CD4-positive, alpha-beta T cell treated with Interleukin-10 for 1 hour (primary cell): Measurements from ENCODE around the gene PLCH2.

Experiments
- DNase-seq: peaks from one replicate; pipeline ENCODE4 v3.0.0-alpha.2; 2020

Gene PLCH2

DNA sequence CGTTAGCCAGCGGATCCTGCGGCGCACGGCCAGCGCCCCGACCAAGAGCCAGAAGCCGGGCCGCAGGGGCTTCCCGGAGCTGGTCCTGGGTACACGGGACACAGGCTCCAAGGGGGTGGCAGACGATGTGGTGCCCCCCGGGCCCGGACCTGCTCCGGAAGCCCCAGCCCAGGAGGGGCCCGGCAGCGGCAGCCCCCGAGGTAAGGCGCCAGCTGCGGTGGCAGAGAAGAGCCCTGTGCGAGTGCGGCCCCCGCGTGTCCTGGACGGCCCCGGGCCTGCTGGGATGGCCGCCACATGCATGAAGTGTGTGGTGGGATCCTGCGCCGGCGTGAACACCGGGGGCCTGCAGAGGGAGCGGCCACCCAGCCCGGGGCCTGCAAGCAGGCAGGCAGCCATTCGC is 26.1 kb downstream of the PLCH2 start:
- DNase-seq = no peak

DNA sequence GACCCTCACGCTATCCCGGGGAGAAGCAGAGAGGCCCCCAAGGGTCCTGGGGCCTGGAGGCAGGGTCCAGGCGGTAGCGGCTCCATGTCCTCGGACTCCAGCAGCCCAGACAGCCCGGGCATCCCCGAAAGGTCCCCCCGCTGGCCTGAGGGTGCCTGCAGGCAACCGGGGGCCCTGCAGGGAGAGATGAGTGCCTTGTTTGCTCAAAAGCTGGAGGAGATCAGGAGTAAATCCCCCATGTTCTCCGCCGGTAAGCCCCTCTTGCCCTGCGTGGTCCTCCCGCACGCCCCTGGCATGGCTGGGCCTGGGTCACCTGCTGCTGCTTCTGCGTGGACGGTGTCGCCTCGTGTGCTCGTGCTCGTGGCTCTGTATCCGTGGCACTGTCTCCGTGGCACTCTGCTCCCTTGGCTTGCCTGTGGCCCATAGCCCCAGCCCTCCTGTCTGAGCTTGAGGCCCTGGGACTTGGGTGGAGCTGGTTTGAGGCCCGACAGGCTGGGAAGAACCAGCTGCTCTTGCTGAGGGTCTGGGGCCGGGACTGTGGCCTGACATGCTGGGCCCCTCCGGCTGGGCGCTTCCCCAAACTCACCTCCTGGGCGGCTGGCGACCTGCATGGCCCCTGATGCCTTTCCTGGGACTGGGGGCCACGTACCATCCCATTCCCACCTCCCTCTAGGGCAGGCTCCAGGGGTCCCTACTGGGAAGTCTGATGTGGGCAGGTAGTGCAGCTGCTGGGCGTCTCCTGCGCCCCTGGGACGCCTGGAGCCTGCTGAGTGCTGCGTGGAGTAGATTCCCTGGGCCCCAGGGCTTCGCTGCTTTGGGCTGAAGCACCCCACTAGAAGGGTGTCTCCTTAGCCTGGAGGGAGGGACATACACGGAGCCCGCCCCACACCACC is 26.8 kb downstream of the PLCH2 start:
- no peak for DNase-seq

DNA sequence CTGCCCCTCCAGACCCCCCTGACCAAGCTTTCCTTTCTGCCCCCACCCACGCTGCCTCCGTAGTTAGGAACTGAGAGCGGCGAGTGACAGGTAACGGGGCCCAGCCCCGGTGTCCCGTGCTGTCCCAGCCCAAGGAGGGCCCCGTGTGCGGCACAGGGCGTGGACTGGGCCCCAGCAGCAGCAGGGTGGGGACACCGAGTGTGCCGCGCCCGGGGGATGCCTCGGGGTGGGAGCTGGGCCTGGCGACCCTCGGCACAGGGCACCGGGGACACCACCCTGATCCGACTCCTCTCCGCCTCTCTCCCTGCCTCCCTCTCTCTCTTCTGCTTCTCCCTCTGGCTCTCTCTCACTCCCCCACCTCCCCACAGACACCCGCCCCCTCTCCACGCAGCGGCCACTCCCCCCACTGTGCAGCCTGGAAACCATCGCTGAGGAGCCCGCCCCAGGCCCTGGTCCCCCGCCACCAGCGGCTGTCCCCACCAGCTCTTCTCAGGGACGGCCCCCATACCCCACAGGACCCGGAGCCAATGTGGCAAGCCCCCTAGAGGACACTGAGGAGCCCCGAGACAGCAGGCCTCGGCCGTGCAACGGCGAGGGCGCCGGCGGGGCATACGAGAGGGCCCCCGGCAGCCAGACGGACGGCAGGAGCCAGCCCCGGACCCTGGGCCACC is 27.6 kb downstream of the PLCH2 start:
- no peak for DNase-seq

DNA sequence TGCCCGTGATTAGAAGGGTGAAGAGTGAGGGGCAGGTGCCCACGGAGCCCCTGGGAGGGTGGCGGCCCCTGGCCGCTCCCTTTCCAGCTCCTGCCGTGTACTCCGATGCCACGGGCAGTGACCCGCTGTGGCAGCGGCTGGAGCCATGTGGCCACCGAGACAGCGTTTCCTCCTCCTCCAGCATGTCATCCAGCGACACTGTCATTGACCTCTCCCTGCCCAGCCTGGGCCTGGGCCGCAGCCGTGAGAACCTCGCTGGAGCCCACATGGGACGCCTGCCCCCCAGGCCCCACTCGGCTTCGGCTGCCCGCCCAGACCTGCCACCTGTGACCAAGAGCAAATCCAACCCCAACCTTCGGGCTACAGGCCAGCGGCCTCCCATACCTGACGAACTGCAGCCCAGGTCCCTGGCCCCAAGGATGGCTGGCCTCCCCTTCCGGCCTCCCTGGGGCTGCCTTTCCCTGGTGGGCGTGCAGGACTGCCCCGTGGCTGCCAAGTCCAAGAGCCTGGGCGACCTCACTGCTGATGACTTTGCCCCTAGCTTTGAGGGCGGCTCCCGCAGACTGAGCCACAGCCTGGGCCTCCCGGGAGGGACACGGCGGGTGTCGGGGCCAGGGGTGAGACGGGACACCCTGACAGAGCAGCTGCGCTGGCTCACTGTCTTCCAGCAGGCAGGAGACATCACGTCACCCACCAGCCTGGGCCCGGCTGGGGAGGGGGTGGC is 28.3 kb downstream of the PLCH2 start:
- no peak for DNase-seq

DNA sequence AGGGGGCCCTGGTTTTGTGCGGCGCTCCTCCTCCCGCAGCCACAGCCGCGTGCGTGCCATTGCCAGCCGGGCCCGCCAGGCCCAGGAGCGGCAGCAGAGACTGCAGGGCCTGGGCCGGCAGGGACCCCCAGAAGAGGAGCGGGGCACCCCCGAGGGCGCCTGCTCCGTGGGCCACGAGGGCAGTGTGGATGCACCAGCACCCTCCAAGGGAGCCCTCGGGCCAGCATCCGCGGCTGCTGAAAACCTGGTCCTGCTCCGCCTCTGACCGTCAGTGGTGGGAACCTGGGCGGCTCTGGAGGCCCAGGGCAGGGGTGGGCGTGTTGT is 28.8 kb downstream of the PLCH2 start:
- DNase-seq = no peak

DNA sequence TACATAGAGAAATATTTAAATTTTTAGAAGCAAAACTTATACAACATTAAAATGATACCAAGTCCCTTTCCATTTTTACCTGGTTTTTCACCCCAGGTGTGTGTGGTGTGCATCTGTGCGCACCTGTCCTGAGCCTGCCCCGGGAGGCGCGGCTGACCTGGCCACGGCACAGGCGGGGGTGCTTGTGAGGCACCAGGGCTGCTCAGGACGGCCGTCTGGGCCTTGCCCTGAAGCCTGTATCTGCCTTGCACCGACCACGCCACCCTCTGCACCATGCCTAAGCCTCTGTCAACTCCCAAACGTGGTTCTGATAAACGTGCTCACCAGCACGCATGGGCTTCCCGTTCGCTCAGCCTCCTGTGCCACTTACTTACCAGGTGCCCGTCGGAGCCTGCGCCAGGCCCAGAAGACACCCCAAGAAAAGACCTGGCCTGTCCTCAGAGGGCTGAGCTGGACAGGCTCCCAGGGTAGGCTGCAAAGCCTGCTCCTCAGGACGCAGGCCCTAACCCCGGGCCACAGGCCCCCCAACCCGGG is 29.4 kb downstream of the PLCH2 start:
- DNase-seq = no peak

DNA sequence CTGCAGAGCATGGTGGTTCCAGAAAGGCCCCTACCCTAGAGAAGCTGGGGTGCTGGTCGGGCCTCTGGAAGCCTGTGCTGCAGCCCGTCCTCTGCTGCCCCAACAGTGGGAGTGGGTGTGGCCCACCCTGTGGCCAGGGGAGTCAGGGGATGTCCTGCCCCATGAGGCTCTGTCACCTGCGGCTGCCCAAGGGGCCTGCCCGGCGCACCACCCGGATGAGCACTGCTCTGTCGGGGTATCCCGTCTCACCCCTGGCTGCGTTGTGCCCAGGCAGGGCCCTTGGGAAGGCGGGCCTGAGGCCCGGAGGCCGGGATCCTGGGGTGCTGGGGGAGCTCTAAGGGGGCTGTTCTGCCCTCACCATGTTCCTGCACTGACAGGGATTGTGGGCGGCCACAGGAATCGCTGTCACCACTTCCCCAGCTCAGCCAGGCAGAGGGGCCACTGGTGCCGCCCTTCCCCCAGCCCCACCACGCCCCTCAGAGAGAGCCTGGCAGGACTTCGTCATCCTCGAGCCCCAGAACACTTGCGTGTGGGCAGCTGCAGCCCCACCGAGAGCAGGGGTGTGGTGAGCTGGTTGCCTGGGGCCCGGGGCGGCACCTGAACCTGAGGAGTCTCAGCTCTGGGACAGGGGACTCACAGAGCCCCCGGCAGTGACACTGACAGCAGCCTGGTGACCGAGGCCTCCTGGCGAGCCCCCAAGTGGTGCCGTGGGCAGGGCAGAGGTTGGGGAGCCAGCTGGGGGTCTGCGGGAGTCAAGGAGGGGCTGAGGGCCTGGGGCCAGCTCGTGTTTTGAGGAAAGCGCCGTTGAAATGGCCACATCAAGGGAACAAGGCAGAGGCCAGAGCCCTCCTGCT is 30.1 kb downstream of the PLCH2 start:
- no peak for DNase-seq

DNA sequence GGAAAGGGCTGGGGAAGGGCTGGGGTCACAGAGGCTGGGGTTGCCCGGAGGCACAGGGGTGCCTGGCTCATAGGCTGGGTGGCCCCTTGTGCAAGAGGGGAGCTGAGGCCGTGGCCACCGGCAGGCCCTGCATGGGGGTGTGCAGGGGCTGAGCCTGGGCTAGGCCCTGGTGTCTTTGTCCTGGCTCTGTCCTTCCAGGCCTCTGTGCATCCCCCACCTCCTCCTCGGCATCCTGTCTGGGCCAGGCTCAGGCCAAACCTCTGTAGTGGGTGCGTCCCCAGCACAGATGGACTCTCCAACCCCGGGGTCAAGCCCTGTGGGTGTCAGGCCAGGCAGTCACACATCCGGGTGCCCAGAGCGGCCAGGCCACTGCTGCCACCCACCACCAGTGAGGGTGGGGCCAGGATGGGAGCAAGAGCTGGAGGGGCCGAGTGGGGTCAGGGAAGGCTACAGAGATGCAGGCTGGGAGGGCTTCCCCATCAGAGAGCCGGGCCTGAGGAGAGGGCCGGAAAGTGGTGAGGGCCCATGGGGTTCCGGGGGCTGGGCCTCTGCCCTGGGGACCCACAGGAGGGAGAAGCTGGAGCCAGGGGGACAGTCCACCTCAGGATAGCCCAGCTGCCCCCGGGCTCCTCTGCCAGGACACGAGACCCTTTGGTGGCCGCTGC is 30.9 kb downstream of the PLCH2 start:
- DNase-seq = no peak

DNA sequence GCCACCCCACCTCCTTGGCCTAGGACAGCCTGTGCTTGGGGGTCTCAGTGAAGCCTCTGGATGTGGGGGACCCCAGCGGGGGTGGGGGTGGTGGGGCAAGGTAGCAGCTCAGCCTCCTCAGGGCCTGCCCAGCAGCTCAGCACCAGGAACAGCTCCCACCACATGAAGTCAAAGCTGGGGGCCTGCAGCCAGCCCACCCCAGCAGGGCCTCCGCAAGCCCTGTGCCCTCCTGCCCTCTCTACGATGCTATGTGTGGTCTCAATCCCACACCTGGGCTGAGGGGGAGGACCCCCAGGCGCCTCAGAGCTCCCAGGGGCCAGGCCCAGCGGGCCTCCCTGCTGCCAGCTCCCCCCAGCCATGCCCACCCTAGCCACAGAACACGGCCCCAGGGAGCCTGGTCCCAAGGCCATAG is 31.7 kb downstream of the PLCH2 start:
- DNase-seq = no peak

DNA sequence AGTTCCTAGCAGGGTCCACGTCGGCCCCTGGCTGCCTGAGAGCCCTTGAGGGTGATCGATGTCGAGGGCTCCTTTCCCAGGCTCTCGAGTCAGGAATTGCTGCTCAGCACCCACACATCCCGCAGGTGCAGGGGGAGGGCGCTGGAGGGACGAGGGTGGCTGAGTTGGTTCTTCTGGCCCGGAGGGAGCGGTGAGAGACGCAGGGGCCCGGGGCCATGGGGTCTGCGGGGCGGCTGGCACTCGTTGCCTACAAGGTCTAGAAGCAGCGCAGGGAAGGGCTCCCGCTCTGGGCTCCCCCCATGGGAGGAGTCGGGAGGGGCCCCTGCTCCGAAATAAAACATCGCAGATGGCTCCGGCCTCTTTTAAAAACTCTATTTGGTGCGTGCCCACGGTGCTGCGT is 32.1 kb downstream of the PLCH2 start:
- DNase-seq = no peak

DNA sequence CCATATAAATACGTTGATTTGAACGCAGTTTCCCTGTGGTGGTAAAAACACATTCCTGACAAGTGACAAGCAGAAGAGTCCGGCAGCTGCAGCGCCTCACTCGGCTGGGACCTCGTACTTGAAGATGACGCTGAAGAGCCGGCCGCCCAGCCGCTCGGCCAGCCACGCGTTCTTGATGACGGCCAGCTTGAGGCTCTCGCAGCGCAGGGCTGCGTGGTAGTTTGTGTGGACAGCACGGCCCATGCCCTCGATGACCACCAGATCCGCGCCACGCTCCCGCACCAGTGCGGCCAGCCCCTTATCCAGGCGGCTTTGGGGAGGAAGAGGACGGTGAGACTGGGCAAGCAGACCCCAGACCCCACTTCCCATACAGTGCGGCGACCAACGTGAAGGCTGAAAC is 32.7 kb downstream of the PLCH2 start:
- no peak for DNase-seq

DNA sequence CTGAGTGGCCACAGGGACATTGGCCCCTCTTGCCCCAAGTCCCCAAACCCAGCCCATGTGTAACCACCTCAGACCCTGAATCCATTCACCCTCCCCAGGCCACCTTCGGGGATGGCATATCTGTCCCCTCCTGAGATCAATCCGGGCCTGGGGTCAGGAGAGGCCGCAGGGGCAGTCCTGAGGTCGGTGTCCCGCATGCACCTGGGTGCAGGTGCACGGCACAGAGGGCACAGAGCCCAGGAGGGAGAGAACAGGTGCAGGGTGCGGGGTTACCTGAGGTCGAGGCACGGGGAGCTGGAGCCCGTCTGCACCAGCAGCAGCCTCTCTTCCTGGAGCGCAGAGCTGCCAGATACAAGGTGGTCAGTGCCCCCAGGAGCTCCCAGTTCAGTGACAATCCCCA is 33.5 kb downstream of the PLCH2 start:
- no peak for DNase-seq

DNA sequence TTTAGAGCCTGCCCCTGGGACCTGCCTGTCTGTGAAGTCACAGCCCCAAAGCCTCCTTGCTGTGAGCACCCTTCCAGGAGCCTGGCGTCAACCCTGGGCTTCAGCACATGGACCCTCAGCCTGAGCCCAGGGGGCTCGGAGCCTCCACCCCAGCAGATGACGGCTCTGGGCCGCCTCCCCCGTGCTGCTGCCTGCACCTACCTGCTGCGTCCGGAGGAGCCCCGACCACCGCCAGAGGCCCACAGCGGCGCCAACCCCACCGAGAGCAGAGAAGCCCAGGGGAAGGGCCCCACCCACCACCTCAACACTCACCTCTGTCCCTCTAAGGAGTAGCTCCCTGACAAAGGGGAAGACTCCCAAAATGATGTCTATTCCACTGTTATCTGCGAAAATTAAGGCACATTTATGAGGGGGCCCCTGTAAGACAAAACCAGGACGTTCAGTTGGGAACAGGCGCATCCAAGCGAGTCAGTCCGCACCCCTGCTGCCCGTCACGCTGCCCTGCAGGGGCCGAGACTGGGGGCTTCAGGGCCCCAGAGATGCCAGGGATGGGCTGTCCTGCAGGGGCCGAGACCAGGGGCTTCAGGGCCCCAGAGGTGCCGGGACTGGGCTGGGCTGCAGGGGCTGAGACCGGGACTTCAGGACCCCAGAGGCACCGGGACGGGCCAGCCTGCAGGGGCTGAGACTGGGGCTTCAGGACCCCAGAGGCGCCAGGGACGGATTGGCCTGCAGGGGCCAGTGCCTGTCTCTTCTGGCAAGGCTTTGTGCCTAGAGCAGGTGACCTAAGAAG is 34.5 kb downstream of the PLCH2 start:
- no peak for DNase-seq

DNA sequence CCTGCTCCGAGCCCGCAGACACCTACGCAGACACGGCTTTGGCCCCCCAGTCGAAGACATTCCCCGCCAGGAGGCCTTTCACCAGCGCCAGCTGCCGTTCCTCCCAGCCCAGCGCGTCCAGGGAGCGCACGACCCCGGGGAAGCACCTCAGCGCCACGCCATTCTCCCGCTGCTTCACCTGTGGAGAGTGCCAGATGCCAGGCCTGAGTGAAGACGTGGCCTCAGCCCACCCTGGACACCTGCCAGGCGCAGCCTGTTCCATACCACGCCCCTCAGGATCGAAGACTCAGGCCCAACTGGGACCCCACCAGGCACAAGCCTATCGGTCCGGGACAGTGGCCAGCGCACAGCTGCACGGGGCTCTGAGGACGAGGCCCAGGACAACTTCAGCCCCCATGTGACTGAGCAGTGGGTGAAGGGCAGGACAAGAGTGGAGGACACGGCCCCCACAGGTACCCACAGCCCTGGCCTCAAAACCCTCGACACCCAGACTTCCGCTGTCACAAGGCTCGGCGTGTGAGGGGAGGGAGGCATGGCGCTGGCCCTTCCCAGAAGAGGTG is 36.9 kb downstream of the PLCH2 start:
- no peak for DNase-seq

DNA sequence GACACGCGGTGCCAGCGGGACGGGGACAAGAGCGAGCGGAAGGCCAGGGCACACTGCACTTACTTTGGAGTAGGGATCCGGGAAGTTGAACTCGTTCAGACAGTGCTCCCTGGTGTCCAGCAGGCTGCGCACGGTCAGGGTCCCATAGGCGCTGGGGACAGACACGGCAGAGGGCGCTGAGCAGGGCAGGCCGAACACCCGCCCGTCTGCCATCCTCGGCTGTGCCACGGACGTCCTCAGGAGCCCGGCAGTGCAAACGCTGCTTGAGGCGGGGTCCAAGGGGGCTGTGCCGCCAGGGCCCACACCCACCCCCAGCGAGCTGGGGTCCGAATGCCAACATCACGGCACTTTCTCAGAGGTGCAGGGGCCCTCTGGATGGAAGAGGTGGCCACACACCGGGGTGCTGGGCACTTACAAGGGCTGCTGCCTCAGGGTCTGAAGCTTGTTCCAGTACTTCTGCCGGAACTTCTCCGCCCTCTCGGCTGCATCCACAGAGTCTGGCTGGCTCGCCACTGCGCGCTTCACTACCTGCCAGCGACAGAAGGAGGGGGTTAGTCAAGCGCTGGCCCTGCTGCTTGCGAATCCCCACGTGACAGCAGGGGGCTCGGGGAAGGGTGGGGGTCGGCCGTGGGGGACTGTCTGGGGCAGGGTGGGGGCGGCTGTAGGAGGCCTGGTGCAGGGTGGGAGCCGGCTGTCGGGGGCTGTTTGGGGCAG is 38.0 kb downstream of the PLCH2 start:
- no peak for DNase-seq

DNA sequence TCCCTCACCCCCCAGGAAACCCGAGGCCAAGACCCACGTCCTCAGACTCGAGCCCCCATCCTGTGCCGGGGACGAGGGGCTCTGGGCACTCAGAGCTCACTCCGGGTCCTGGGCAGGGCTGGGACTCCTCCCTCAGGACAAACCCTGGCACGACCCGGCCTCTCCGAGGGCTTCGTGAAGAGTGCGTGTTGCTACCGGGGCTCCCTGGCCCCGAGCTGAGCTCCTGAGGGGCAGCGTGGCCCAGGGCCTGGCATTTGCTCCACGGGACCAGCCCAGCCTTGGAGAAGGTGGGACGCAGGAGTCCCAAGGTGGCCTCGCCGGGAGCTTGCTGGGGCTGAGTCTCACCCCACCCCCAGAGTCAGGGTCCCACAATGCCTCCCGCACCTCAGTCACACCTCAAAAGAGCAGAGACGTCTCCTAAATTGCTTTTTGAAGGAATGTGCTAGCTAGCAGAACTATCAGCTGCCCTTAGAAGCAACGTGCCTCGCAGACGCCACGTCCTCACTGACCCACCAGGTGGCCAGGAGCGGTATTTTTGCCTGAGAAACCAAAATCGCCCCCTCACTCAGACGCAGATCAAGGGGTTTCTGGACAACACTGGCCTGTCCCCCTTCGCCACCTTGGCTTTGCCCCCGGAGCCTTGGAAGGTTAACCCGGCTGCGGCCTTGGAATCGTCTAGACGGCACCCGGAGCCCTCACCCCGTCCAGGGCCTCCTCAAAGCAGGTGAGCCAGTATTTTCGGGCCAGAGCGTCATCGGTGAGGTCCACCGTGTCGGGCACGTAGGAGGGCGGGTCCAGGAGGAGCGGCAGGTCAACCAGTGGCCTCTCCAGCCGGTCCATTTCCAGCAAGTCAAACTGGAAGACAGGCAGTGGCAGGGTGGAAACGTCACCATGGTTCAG is 39.0 kb downstream of the PLCH2 start:
- no peak for DNase-seq

DNA sequence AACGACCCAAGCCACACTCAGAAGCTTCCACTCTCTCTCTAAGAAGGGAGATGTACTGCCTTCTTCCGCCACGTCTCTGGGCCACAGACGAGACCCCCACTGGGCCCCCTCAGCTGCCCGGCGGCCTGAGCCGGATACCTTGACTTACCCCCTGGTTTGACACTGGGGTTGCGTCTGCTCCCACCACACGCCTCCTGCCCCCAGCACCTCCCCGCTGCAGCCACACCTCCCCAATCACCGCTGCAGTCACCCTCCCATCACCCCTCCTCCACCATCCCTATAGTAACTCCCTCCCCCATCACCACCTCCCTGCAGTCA is 39.6 kb downstream of the PLCH2 start:
- no peak for DNase-seq

DNA sequence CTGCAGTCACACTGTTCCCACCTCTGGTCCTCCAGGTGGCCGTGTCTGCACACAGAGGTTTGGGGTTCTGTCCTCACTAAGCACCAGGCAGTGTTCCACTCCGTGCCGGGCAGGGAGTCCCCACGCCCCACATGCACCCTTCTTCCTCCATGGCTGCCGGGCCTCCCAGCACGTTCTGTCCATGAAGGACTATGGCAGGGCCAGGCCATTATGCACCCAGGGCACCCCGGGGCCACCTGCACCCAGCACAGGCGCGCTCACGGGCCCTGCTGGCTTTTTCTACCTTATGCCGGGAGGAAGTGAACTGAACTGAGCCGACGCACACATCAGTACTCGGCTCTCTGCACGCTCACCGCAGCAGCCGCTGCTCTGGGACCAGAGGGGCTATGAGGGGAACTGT is 40.0 kb downstream of the PLCH2 start:
- DNase-seq = no peak

DNA sequence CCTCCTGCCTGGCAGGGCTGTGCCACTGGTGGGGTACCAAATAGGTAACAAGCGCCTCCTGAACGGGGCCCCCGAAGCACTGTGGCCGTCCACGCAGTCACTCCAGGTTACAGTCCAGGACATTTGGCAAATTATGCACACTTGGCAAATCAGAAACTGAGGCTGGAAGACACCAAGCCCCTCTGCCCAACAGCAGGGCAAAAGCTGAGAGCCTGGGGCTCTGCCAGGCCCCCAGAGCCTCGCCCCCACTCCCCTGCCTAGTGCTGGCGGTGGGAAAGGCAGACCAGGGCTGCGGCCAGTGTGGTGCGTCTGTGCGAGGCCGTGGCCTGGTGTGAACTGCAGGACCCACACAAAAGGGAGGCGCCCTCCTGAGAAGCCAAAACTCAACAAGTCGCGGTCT is 40.9 kb downstream of the PLCH2 start:
- DNase-seq = no peak
